HEK293 (cell line): ENCODE data around the gene FTH1.

ENCODE experiments used
- CTCF ChIA-PET: fragments of 350-600 bp; formaldehyde crosslinking; extraction: SDS; loops from one replicate; lab custom pipeline; 2021; ENCODE audit warnings: antibody characterized with exemption; lab: Yijun Ruan, JAX
- POLR2A ChIA-PET: fragments of 300-600 bp; formaldehyde crosslinking; extraction: SDS; loops from one replicate; lab custom pipeline; 2020; ENCODE audit warnings: antibody characterized with exemption, inconsistent platforms; lab: Yijun Ruan, JAX
- H3K27ac ChIP-seq: fragments of 200-500 bp; sonication (Bioruptor generic); 2 replicates; pipeline ENCODE4 v1.5.1; 2014; ENCODE audit warnings: low read depth, low read length, control low read depth, inconsistent platforms; ENCODE audit errors: extremely low read depth
- H3K36me3 ChIP-seq, 2 experiments: fragments of 200-500 bp in 1 of 2; sonication (Bioruptor generic) in 1 of 2; 1 replicate in 1 of 2; 2 replicates in 1 of 2; pipeline ENCODE4 v1.5.1; 2014 to 2017; ENCODE audit warnings: inconsistent platforms in 2 of 2, low read length in 2 of 2; ENCODE audit not compliant: control insufficient read depth in 2 of 2, insufficient read depth in 1 of 2
- H3K4me1 ChIP-seq: fragments of 200-500 bp; sonication (Bioruptor generic); 2 replicates; pipeline ENCODE4 v1.5.1; 2014; ENCODE audit warnings: mild to moderate bottlenecking, low read length, inconsistent platforms; ENCODE audit not compliant: control insufficient read depth, insufficient read depth
- H3K4me3 ChIP-seq: 2 replicates; pipeline ENCODE4 v1.5.1; 2011; ENCODE audit warnings: low read depth, mild to moderate bottlenecking, control low read depth, low read length, moderate library complexity
- H3K9me3 ChIP-seq: fragments of 200-500 bp; sonication (Bioruptor generic); 2 replicates; pipeline ENCODE4 v1.5.1; 2014; ENCODE audit warnings: low read depth, low read length, inconsistent platforms; ENCODE audit not compliant: control insufficient read depth, insufficient read depth
- IKZF3 ChIP-seq: fragments of 450-650 bp; IDR thresholded peaks from 2 replicates; pipeline ENCODE4 v1.5.0; 2018; ENCODE audit warnings: missing biosample characterization, mild to moderate bottlenecking, missing genetic modification characterization, moderate library complexity
- KLF10 ChIP-seq: fragments of 450-650 bp; IDR thresholded peaks from 2 replicates; pipeline ENCODE4 v1.5.1; 2018; ENCODE audit warnings: missing biosample characterization, mild to moderate bottlenecking, missing genetic modification characterization
- KLF8 ChIP-seq: fragments of 450-650 bp; formaldehyde crosslinking; IDR thresholded peaks from 2 replicates; pipeline ENCODE4 v1.5.1; 2016; ENCODE audit warnings: missing biosample characterization, missing genetic modification characterization
- KLF9 ChIP-seq: fragments of 450-650 bp; formaldehyde crosslinking; IDR thresholded peaks from 2 replicates; pipeline ENCODE4 v1.5.1; 2016; ENCODE audit warnings: missing biosample characterization, missing genetic modification characterization, low read depth
- OSR2 ChIP-seq: fragments of 450-650 bp; formaldehyde crosslinking; IDR thresholded peaks from 2 replicates; pipeline ENCODE4 v1.5.1; 2016; ENCODE audit warnings: missing biosample characterization, missing genetic modification characterization
- SP2 ChIP-seq: fragments of 450-650 bp; formaldehyde crosslinking; IDR thresholded peaks from 2 replicates; pipeline ENCODE4 v1.5.1; 2016; ENCODE audit warnings: missing biosample characterization, missing genetic modification characterization
- SP3 ChIP-seq: fragments of 450-650 bp; formaldehyde crosslinking; IDR thresholded peaks from 2 replicates; pipeline ENCODE4 v1.5.1; 2016; ENCODE audit warnings: missing biosample characterization, missing genetic modification characterization
- YY1 ChIP-seq: fragments of 450-650 bp; formaldehyde crosslinking; IDR thresholded peaks from 2 replicates; pipeline ENCODE4 v1.5.1; 2018; ENCODE audit warnings: missing biosample characterization, missing genetic modification characterization
- YY2 ChIP-seq: fragments of 450-650 bp; formaldehyde crosslinking; IDR thresholded peaks from 2 replicates; pipeline ENCODE4 v1.5.1; 2016; ENCODE audit warnings: missing biosample characterization, missing genetic modification characterization
- ZBTB8A ChIP-seq: fragments of 450-650 bp; formaldehyde crosslinking; IDR thresholded peaks from 2 replicates; pipeline ENCODE4 v1.5.1; 2016; ENCODE audit warnings: missing biosample characterization, missing genetic modification characterization
- ZEB2 ChIP-seq: fragments of 450-650 bp; formaldehyde crosslinking; IDR thresholded peaks from 2 replicates; pipeline ENCODE4 v1.5.1; 2016; ENCODE audit warnings: missing biosample characterization, missing genetic modification characterization
- ZFHX2 ChIP-seq: fragments of 450-650 bp; formaldehyde crosslinking; conservative IDR thresholded peaks from 2 replicates; pipeline ENCODE4 v1.5.1; 2016; ENCODE audit warnings: missing biosample characterization, missing genetic modification characterization
- ZFP41 ChIP-seq: fragments of 450-650 bp; formaldehyde crosslinking; IDR thresholded peaks from 2 replicates; pipeline ENCODE4 v1.5.1; 2016; ENCODE audit warnings: missing biosample characterization, missing genetic modification characterization, borderline replicate concordance
- ZNF157 ChIP-seq: fragments of 450-650 bp; formaldehyde crosslinking; IDR thresholded peaks from 2 replicates; pipeline ENCODE4 v1.5.1; 2016; ENCODE audit warnings: missing biosample characterization, missing genetic modification characterization
- ZNF24 ChIP-seq: fragments of 450-650 bp; formaldehyde crosslinking; IDR thresholded peaks from 2 replicates; pipeline ENCODE4 v1.5.1; 2016; ENCODE audit warnings: missing biosample characterization, missing genetic modification characterization
- ZNF335 ChIP-seq: fragments of 450-650 bp; formaldehyde crosslinking; conservative IDR thresholded peaks from 2 replicates; pipeline ENCODE4 v1.5.1; 2016; ENCODE audit warnings: missing biosample characterization, missing genetic modification characterization
- ZNF341 ChIP-seq: fragments of 450-650 bp; formaldehyde crosslinking; IDR thresholded peaks from 2 replicates; pipeline ENCODE4; 2016; ENCODE audit warnings: low read depth, missing biosample characterization, missing genetic modification characterization
- ZNF37A ChIP-seq: fragments of 450-650 bp; IDR thresholded peaks from 2 replicates; pipeline ENCODE4 v1.5.1; 2018; ENCODE audit warnings: missing biosample characterization, missing genetic modification characterization
- ZNF416 ChIP-seq: fragments of 450-650 bp; formaldehyde crosslinking; IDR thresholded peaks from 2 replicates; pipeline ENCODE4 v1.5.1; 2016; ENCODE audit warnings: missing biosample characterization, missing genetic modification characterization
- ZNF629 ChIP-seq: fragments of 450-650 bp; formaldehyde crosslinking; IDR thresholded peaks from 2 replicates; pipeline ENCODE4 v1.5.1; 2017; ENCODE audit warnings: missing biosample characterization, missing genetic modification characterization
- ZNF660 ChIP-seq: fragments of 450-650 bp; IDR thresholded peaks from 2 replicates; pipeline ENCODE4 v1.5.1; 2018; ENCODE audit warnings: missing biosample characterization, mild to moderate bottlenecking, missing genetic modification characterization
- ZNF768 ChIP-seq: fragments of 450-650 bp; formaldehyde crosslinking; IDR thresholded peaks from 2 replicates; pipeline ENCODE4 v1.5.1; 2018; ENCODE audit warnings: missing biosample characterization, mild to moderate bottlenecking, missing genetic modification characterization
- ZSCAN30 ChIP-seq: fragments of 450-650 bp; IDR thresholded peaks from 2 replicates; pipeline ENCODE4 v1.5.1; 2018; ENCODE audit warnings: missing biosample characterization, mild to moderate bottlenecking, missing genetic modification characterization, moderate library complexity
- TF ChIP-seq, protein P1 (sequence below): fragments of 450-650 bp; formaldehyde crosslinking; IDR thresholded peaks from 2 replicates; pipeline ENCODE4 v1.5.1; 2016; ENCODE audit warnings: missing biosample characterization, missing genetic modification characterization
- TF ChIP-seq, protein P2 (sequence below): fragments of 450-650 bp; formaldehyde crosslinking; IDR thresholded peaks from 2 replicates; pipeline ENCODE4 v1.5.1; 2016; ENCODE audit warnings: missing biosample characterization, missing genetic modification characterization
- TF ChIP-seq, protein P3 (sequence below): fragments of 450-650 bp; formaldehyde crosslinking; optimal IDR thresholded peaks from 2 replicates; pipeline ENCODE3; 2016; ENCODE audit warnings: missing biosample characterization, mild to moderate bottlenecking, missing genetic modification characterization
- TF ChIP-seq, protein P4 (sequence below): fragments of 450-650 bp; formaldehyde crosslinking; IDR thresholded peaks from 2 replicates; pipeline ENCODE4 v1.5.1; 2017; ENCODE audit warnings: missing biosample characterization, missing genetic modification characterization

FTH1 gene

DNA sequence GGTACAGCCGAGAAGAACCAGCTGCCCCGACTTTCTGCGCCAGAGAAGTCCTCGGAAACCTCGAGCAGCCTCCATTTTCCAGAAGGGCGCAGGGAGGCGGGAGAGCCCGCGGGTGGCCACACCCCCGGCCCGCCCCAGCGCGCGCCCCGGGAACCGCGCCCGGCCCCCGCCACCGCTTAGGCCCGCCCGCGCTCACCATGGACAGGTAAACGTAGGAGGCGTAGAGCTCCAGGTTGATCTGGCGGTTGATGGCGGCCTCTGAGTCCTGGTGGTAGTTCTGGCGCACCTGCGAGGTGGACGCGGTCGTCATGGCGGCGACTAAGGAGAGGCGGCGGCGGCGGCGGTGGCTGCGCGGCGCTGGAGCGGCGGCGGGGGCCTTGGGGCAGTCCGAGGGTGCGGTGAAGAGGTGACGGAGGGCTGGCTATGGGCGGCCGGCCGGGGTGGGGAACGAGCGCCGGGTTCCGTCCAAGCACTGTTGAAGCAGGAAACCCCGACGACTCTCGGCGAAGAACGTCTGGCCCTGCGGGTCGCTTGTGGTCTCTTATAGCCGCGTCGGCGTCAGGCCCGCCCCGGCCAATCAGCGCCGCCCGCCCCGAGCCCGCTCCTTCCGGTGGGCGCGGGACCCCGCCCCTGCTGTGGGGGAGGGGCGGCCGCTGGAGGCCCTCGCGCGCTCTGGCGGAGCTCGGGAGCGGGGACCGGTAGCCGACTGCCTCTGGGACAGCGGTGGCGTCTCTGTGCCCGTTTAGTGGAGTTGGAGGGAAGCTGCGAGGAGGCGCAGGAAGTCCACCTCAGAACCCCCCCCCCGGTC, at the start of gene FTH1:
FTH1 (minus strand) TSS at position 519 of the 808 bp plus-strand sequence; CDS start at position 310, 209 bp downstream.
- Histone ChIP-seq H3K36me3 (peaks cover 0 to 43% of the 10 kb centered on the region in 2 experiments; a peak in 1 of 3 replicates), H3K9me3 (no peaks in the 10 kb centered on the region), H3K27ac (peak within 1 kb of the TSS; percentile 85), H3K4me1 (0 out of 2 replicates have a peak, but pooled peaks cover 3% of the 10 kb centered on the region), H3K4me3 (peak within 1 kb of the TSS; percentile 82)
- ChIA-PET CTCF (interaction anchor here (0.9 to 2.8 kb wide), 7 partner anchors 20 to 141 kb away, joined by 3 to 18 read pairs (median 5); no protein-coding TSS in a partner anchor), POLR2A (interaction anchor here (0.6 to 3.2 kb wide), 15 partner anchors 11 to 157 kb away, joined by 3 to 22 read pairs (median 4); partner anchors contain the start of genes BEST1 and INCENP)
- TF ChIP-seq ZFP41 (tag by site-specific recombination) (no peak), ZSCAN30 (tag by site-specific recombination) (peak; percentile 73), ZNF335 (tag by site-specific recombination) (peak; percentile 67), ZNF768 (tag by site-specific recombination) (no peak), KLF9 (tag by site-specific recombination) (peak; percentile 23), ZNF157 (tag by site-specific recombination) (no peak), SP3 (peak; percentile 30; the same call in 1 of the 2 replicates), ZEB2 (tag by site-specific recombination) (peak; percentile 71; the same call in 1 of the 2 replicates), ZNF24 (tag by site-specific recombination) (no peak), SP2 (tag by site-specific recombination) (peak; percentile 58), OSR2 (tag by site-specific recombination) (peak; percentile 86), ZNF416 (no peak), ZNF629 (0 out of 2 replicates have a peak, but pooled peaks have one; percentile 24), ZFHX2 (tag by site-specific recombination) (peak; percentile 70), YY1 (tag by site-specific recombination) (peak; percentile 61; the same call in 1 of the 2 replicates), ZNF341 (0 out of 2 replicates have a peak, but pooled peaks have one; percentile 29), ZBTB8A (tag by site-specific recombination) (peak; percentile 54; the same call in 1 of the 2 replicates), IKZF3 (tag by site-specific recombination) (peak; percentile 45; the same call in 1 of the 2 replicates), ZNF37A (tag by site-specific recombination) (no peak), YY2 (tag by site-specific recombination) (peak; percentile 12; the same call in 1 of the 2 replicates), KLF10 (tag by site-specific recombination) (peak; percentile 89), ZNF660 (0 out of 2 replicates have a peak, but pooled peaks have one; percentile 34), KLF8 (tag by site-specific recombination) (peak; percentile 63; the same call in 1 of the 2 replicates)
- TF ChIP-seq, protein P1, sequence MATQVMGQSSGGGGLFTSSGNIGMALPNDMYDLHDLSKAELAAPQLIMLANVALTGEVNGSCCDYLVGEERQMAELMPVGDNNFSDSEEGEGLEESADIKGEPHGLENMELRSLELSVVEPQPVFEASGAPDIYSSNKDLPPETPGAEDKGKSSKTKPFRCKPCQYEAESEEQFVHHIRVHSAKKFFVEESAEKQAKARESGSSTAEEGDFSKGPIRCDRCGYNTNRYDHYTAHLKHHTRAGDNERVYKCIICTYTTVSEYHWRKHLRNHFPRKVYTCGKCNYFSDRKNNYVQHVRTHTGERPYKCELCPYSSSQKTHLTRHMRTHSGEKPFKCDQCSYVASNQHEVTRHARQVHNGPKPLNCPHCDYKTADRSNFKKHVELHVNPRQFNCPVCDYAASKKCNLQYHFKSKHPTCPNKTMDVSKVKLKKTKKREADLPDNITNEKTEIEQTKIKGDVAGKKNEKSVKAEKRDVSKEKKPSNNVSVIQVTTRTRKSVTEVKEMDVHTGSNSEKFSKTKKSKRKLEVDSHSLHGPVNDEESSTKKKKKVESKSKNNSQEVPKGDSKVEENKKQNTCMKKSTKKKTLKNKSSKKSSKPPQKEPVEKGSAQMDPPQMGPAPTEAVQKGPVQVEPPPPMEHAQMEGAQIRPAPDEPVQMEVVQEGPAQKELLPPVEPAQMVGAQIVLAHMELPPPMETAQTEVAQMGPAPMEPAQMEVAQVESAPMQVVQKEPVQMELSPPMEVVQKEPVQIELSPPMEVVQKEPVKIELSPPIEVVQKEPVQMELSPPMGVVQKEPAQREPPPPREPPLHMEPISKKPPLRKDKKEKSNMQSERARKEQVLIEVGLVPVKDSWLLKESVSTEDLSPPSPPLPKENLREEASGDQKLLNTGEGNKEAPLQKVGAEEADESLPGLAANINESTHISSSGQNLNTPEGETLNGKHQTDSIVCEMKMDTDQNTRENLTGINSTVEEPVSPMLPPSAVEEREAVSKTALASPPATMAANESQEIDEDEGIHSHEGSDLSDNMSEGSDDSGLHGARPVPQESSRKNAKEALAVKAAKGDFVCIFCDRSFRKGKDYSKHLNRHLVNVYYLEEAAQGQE = 0 out of 2 replicates have a peak, but pooled peaks have one; percentile 25
- TF ChIP-seq, protein P2, sequence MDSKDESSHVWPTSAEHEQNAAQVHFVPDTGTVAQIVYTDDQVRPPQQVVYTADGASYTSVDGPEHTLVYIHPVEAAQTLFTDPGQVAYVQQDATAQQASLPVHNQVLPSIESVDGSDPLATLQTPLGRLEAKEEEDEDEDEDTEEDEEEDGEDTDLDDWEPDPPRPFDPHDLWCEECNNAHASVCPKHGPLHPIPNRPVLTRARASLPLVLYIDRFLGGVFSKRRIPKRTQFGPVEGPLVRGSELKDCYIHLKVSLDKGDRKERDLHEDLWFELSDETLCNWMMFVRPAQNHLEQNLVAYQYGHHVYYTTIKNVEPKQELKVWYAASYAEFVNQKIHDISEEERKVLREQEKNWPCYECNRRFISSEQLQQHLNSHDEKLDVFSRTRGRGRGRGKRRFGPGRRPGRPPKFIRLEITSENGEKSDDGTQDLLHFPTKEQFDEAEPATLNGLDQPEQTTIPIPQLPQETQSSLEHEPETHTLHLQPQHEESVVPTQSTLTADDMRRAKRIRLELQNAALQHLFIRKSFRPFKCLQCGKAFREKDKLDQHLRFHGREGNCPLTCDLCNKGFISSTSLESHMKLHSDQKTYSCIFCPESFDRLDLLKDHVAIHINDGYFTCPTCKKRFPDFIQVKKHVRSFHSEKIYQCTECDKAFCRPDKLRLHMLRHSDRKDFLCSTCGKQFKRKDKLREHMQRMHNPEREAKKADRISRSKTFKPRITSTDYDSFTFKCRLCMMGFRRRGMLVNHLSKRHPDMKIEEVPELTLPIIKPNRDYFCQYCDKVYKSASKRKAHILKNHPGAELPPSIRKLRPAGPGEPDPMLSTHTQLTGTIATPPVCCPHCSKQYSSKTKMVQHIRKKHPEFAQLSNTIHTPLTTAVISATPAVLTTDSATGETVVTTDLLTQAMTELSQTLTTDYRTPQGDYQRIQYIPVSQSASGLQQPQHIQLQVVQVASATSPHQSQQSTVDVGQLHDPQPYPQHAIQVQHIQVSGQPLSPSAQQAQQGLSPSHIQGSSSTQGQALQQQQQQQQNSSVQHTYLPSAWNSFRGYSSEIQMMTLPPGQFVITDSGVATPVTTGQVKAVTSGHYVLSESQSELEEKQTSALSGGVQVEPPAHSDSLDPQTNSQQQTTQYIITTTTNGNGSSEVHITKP (tag by site-specific recombination) = peak; percentile 53; the same call in 1 of the 2 replicates
- TF ChIP-seq, protein P3, sequence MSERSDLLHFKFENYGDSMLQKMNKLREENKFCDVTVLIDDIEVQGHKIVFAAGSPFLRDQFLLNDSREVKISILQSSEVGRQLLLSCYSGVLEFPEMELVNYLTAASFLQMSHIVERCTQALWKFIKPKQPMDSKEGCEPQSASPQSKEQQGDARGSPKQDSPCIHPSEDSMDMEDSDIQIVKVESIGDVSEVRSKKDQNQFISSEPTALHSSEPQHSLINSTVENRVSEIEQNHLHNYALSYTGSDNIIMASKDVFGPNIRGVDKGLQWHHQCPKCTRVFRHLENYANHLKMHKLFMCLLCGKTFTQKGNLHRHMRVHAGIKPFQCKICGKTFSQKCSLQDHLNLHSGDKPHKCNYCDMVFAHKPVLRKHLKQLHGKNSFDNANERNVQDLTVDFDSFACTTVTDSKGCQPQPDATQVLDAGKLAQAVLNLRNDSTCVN = peak; percentile 82
- TF ChIP-seq, protein P4, sequence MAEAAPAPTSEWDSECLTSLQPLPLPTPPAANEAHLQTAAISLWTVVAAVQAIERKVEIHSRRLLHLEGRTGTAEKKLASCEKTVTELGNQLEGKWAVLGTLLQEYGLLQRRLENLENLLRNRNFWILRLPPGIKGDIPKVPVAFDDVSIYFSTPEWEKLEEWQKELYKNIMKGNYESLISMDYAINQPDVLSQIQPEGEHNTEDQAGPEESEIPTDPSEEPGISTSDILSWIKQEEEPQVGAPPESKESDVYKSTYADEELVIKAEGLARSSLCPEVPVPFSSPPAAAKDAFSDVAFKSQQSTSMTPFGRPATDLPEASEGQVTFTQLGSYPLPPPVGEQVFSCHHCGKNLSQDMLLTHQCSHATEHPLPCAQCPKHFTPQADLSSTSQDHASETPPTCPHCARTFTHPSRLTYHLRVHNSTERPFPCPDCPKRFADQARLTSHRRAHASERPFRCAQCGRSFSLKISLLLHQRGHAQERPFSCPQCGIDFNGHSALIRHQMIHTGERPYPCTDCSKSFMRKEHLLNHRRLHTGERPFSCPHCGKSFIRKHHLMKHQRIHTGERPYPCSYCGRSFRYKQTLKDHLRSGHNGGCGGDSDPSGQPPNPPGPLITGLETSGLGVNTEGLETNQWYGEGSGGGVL (tag by site-specific recombination) = peak; percentile 67
